Cardiac muscle cell (in vitro differentiated cells and primary cell): Measurements from ENCODE around the gene MAP3K12. TPM values are rescaled to one million over a fixed set of nuclear protein-coding genes. Genes with fewer than 3 reads are reported as not detected.

Experiments used
- DNase-seq, 2 donors: peaks; one replicate each; pipeline versions ENCODE4 v3.0.0 to v3.0.0-alpha.2; 2010 to 2017; ENCODE audit warnings: low read depth in 1 of 2, low spot score in 1 of 2
- H3K27ac ChIP-seq: fragments of 200-600 bp; sonication (generic); 2 replicates; pipeline ENCODE4 v1.5.1; 2016
- H3K27me3 ChIP-seq: fragments of 200-600 bp; sonication (generic); 2 replicates; pipeline ENCODE4 v1.6.0; 2016; ENCODE audit warnings: control low read depth
- H3K36me3 ChIP-seq: fragments of 200-600 bp; sonication (generic); 2 replicates; pipeline ENCODE4 v1.5.1; 2016; ENCODE audit warnings: control low read depth
- H3K4me1 ChIP-seq: fragments of 200-600 bp; sonication (generic); 2 replicates; pipeline ENCODE4 v1.8.1; 2017; ENCODE audit warnings: low read depth, mild to moderate bottlenecking, mixed run types
- H3K4me3 ChIP-seq: fragments of 200-600 bp; sonication (generic); 2 replicates; pipeline ENCODE4 v1.5.1; 2016; ENCODE audit warnings: mild to moderate bottlenecking
- H3K9me3 ChIP-seq: fragments of 200-600 bp; sonication (generic); 2 replicates; pipeline ENCODE4 v1.5.1; 2017; ENCODE audit warnings: low read depth, mild to moderate bottlenecking, control low read depth
- CTCF ChIP-seq: IDR thresholded peaks from 2 replicates; pipeline ENCODE4 v1.5.1; 2012; ENCODE audit warnings: low read depth, mild to moderate bottlenecking, low read length
- polyA plus RNA-seq: library from polyadenylated mRNA; unstranded; fragments of >200 nt; fragmentation: Nextera tagmentation; extraction: Ambion mirVana; gene quantifications from 2 replicates; pipeline ENCODE4 v1.2.1, GENCODE V29; 2016
- total RNA-seq: library from RNA; depleted of rRNA; stranded (reverse); fragments of >200 nt; gene quantifications from 2 replicates; pipeline ENCODE4 v1.2.3, GENCODE V29; 2016

The MAP3K12 gene
- total and polyA plus RNA-seq, 2 experiments from 2014 or later, result 15.1 to 26.1 TPM

GRCh38 chr12:53515291-53515680, 16.0 kb upstream of the MAP3K12 start:
- no peak for TF ChIP-seq CTCF
- Histone ChIP-seq H3K4me3 (no peak overlapping the region), H3K4me1 (no peaks in the 10 kb centered on the region), H3K27me3 (no peaks in the 10 kb centered on the region), H3K27ac (no peak overlapping the region), H3K9me3 (no peaks in the 10 kb centered on the region), H3K36me3 (peaks cover 43% of the 10 kb centered on the region)
- no peak for DNase-seq

GRCh38 chr12:53514628-53515290, 15.5 kb upstream of the MAP3K12 start:
- no peaks in the 10 kb centered on the region for H3K9me3 ChIP-seq
- no peak overlapping the region for H3K4me3 ChIP-seq
- H3K27ac ChIP-seq, result no peak overlapping the region
- H3K36me3 ChIP-seq, result peaks cover 39% of the 10 kb centered on the region
- TF ChIP-seq CTCF, result no peak
- no peak for DNase-seq
- no peaks in the 10 kb centered on the region for H3K4me1 ChIP-seq
- H3K27me3 ChIP-seq, result no peaks in the 10 kb centered on the region

GRCh38 chr12:53513712-53514410, 14.6 kb upstream of the MAP3K12 start:
- TF ChIP-seq CTCF, result no peak
- no peak for DNase-seq
- Histone ChIP-seq H3K27ac (no peak overlapping the region), H3K27me3 (no peaks in the 10 kb centered on the region), H3K4me1 (no peaks in the 10 kb centered on the region), H3K36me3 (peaks cover 33% of the 10 kb centered on the region), H3K9me3 (no peaks in the 10 kb centered on the region), H3K4me3 (no peak overlapping the region)

GRCh38 chr12:53510181-53510812, 11.0 kb upstream of the MAP3K12 start:
- Histone ChIP-seq H3K27ac (peak overlapping the region; percentile 16), H3K36me3 (peaks cover 17% of the 10 kb centered on the region), H3K9me3 (no peaks in the 10 kb centered on the region), H3K4me3 (no peak overlapping the region), H3K27me3 (no peaks in the 10 kb centered on the region), H3K4me1 (no peaks in the 10 kb centered on the region)
- no peak for TF ChIP-seq CTCF
- no peak for DNase-seq

- TF ChIP-seq CTCF, result peak; percentile 93
These were observed 9.4 kb upstream of the MAP3K12 start for GRCh38 chr12:53508534-53509170.

More at GRCh38 chr12:53508534-53509170, 9.4 kb upstream of the MAP3K12 start:
- Histone ChIP-seq H3K27me3 (no peaks in the 10 kb centered on the region), H3K4me1 (no peaks in the 10 kb centered on the region), H3K4me3 (no peak overlapping the region), H3K9me3 (no peaks in the 10 kb centered on the region), H3K36me3 (peaks cover 10% of the 10 kb centered on the region), H3K27ac (no peak overlapping the region)
- peak; percentile 84 to 87 for DNase-seq
